GM10847 (cell line): ENCODE data around the gene FKRP.

Experiments
- POLR2A ChIP-seq: IDR thresholded peaks from 2 replicates; pipeline ENCODE4 v1.6.1; 2011; ENCODE audit not compliant: insufficient read length; ENCODE audit errors: extremely low read depth

The FKRP gene

DNA sequence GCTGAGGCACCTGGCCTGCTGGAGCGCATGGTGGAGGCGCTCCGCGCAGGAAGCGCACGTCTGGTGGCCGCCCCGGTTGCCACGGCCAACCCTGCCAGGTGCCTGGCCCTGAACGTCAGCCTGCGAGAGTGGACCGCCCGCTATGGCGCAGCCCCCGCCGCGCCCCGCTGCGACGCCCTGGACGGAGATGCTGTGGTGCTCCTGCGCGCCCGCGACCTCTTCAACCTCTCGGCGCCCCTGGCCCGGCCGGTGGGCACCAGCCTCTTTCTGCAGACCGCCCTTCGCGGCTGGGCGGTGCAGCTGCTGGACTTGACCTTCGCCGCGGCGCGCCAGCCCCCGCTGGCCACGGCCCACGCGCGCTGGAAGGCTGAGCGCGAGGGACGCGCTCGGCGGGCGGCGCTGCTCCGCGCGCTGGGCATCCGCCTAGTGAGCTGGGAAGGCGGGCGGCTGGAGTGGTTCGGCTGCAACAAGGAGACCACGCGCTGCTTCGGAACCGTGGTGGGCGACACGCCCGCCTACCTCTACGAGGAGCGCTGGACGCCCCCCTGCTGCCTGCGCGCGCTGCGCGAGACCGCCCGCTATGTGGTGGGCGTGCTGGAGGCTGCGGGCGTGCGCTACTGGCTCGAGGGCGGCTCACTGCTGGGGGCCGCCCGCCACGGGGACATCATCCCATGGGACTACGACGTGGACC, 10.1 kb downstream of the FKRP start:
- no peak for TF ChIP-seq POLR2A

DNA sequence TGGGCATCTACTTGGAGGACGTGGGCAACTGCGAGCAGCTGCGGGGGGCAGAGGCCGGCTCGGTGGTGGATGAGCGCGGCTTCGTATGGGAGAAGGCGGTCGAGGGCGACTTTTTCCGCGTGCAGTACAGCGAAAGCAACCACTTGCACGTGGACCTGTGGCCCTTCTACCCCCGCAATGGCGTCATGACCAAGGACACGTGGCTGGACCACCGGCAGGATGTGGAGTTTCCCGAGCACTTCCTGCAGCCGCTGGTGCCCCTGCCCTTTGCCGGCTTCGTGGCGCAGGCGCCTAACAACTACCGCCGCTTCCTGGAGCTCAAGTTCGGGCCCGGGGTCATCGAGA, 10.7 kb downstream of the FKRP start:
- TF ChIP-seq POLR2A: no peak

DNA sequence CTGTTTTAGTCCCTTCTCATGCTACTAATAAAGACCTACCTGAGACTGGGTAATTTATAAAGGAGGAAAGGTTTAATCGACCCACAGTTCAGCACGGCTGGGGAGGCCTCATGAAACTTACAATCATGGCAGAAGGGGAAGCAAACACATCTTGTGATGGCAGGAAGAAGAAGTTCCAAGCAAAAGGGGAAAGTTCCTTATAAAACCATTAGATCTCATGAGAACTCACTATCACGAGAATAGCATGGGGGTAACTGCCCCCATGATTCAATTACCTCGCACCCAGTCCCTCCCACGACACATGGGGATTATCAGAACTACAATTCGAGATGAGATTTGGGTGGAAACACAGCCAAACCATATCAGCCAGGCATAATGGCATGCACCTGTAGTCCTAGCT, 13.3 kb downstream of the FKRP start:
- TF ChIP-seq POLR2A: no peak

DNA sequence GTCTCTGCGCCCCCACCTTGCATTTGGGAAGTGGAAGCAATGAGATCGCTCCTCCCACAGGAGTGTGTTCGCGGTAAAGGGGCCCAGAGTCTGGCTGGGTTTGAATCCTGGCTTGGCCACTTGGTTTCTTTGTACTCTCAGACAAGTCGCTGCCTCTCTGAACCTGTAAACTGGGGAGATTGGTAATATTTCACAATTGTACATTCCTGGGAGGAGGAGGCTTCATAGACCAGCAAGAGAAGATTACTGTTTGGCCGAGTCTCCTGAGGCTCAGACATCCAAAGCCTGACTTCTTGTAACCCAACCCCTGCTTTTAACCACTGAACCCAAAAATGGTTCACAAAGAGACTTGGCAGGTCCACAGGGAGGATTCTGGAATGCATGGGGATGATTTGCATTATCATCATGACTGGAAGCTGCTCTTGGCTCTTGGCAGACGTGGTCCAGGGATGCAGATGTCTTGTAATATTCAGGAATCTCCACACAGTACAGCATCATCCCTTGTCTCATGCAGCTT, 14.0 kb downstream of the FKRP start:
- TF ChIP-seq POLR2A: no peak

DNA sequence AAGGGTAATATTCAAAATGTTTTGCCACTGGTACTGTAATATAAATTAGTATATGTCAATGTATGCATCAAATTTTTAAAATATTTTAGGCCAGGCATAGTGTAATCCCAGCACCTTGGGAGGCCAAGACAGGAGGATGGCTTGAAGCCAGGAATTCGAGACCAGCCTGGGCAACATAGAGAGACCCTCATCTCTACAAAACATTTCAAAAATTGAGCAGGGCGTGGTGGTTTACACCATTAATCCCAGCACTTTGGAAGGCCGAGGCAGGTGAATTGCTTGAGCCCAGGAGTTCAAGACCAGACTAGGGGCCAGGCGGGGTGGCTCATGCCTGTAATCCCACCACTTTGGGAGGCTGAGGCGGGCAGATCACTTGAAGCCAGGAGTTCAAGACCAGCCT, 14.5 kb downstream of the FKRP start:
- no peak for TF ChIP-seq POLR2A

DNA sequence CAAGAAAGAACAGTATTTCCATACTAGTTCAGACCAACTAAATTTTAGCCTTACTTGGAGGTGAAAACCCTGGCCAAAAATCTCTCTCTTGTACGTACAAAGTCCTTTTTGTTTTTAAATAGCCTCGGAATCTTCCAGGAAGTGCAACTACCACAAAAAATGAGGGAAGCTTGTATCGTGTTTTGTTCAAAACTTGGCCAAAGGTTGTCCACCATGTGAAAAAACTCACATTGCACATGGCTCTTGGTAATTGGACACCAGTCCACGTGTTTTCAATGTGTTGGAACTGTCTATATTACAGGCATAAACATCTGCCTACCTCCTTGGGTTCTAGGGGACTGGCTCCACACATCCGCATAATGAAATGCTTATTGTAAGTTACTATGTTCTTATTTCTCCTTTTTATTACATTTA, 15.6 kb downstream of the FKRP start:
- TF ChIP-seq POLR2A: no peak

DNA sequence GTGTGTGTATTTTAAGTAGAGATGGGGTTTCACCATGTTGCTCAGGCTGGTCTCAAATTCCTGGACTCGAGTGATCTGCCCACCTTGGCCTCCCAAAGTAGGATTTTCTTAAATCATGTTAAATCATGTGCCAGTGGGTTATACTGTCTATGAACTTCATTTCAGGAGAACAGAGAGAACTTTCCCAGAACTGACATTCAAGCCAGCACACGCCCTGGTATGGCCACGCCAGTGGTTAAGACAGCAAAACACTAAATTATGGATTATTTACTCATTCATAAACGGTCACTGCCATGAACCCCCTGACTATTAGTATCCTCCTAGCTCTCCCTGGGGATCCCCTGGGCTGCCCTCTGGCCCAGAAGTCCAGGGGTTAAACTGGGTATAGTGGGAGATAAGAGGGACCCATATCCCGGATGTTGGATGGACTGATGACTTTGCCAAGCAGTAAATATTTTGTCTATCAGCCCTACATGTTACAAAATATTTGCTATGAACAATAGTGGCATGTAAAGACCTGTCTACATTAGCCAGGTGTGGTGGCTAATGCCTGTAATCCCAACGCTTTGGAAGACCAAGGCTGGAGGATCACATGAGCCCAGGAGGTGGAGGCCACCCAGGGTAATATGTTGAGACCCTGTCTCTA, 16.5 kb downstream of the FKRP start:
- TF ChIP-seq POLR2A: no peak

DNA sequence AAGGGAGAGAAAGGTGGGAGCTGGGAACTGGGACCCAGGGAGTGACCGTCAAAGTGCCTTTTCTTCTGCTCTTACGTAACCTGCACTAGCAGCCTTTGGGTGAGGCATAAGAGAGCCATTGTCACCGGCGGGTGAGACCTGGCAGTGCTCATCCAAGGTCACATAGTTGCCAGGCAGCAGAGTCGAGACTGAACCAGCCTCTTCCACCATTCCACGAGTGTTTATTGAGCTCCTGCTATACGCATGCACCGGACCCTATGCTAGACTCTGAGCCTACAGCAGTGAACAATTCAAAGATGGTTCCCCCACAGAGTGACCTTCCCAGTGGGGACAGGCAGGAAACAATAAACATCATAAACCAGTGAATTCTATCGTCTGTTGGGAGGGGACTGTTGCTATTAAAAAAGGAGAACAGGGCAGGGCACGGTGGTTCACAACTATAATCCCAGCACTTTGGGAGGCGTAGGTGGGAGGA, 19.0 kb downstream of the FKRP start:
- no peak for TF ChIP-seq POLR2A

DNA sequence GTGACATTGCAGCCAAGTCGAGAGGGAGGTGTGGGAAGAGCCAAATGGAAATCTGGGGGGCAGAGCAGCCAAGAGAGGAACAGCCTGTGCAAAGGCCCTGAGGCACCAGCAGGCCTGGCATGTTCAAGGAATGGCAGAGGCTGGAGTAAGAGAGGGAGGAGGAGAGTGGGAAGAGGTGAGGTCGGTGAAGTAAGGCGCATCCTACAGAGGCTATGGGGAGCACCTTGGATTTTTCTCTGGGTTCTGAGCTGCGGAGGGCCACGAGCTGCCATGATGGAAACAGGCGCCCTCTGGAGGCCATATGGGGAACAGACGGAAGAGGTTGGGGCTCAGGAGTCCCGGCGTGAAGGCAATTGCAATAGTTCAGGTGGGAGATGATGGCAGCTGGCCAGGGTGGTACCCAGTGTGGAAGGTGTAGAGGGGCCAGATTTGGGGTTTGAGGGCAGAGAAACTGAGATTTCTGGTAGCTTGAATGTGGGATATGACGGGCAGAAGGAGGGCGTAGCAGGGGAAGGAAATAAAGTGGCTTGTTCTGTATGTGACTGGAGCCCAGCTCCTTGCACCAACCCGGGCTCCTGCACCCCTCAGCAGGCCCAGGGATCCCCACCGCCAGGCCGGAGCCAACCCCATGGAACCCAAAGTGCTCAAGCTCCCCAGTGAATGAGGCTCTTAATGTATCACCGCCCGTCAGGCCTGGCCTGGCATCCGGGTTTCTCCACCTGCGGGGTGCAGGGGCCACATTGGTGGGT, 20.9 kb downstream of the FKRP start:
- TF ChIP-seq POLR2A: no peak

DNA sequence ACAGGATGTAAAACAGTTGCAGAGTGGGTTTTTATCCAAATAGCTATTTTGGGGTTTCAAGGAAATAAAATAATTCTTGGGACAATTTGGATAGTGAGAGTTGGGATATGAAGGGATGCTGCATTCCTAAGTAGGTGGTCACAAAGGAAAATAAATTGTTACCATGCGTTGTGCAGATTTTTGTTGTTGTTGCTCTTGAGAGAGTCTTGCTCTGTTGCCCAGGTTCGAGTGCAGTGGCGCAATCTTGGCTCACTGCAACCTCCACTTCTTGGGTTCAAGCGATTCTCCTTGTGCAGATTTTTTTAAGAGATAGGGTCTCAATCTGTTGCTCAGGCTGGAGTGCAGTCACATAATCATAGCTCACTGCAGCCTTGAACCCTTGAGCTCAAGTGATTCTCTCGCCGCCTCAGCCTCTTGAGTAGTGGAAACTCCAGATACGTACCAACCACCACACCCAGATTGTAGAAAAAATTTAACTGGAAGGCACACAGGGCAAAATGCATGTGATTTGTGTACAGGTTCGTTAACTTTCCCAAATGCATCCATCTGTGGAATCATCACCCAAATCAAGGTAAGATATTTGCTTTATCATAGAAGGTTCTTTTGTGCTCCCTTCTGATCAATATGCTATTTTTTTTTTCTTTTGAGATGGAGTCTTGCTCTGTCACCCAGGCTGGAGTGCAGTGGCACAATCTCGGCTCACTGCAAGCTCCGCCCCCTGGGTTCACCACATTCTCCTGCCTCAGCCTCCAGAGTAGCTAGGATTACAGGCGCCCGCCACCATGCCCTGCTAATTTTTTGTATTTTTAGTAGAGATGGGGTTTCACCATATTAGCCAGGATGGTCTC, 26.5 kb downstream of the FKRP start:
- no peak for TF ChIP-seq POLR2A

DNA sequence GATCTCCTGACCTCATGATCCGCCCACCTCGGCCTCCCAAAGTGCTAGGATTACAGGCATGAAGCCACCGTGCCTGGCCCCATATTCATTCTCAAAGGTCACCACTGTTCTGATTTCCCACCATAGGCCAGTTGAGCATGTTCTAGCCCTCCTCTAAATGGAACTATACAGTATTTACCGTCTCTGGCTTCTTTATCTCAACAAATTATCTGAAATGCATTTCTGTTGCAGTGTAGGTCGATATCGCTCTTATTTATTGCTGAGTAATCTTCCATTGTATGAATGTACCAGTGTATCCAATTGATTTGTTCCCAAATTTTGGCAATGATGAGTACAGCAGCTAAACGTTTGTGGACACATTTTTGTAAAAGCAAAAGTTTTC, 27.2 kb downstream of the FKRP start:
- TF ChIP-seq POLR2A: no peak

DNA sequence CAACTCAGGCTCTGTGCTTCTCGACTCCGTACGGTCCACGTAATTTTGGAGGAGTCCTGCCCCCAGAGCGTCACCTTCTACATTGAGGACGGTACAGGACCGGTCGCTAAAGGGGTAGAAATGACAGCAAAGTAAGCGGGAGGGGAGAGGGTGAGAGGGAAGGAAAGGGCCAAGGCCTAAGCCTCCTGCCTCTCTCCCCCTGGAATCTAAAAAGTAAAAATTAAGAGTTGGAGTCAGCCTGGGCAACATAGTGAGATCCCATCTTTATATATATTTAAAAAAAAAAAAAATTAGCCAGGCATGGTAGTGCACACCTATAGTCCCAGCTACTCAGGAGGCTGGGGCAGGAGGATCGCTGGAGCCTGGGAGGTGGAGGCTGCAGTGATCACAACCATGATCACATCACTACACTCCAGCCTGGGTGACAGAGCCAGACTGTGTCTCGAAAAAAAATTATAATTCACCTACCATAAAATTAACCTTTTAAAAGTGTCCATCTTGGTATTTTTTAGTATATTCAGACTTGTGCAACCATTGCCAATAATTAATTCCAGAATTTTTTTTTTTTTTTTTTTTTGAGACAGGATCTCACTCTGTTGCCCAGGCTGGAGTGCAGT, 29.9 kb downstream of the FKRP start:
- no peak for TF ChIP-seq POLR2A

DNA sequence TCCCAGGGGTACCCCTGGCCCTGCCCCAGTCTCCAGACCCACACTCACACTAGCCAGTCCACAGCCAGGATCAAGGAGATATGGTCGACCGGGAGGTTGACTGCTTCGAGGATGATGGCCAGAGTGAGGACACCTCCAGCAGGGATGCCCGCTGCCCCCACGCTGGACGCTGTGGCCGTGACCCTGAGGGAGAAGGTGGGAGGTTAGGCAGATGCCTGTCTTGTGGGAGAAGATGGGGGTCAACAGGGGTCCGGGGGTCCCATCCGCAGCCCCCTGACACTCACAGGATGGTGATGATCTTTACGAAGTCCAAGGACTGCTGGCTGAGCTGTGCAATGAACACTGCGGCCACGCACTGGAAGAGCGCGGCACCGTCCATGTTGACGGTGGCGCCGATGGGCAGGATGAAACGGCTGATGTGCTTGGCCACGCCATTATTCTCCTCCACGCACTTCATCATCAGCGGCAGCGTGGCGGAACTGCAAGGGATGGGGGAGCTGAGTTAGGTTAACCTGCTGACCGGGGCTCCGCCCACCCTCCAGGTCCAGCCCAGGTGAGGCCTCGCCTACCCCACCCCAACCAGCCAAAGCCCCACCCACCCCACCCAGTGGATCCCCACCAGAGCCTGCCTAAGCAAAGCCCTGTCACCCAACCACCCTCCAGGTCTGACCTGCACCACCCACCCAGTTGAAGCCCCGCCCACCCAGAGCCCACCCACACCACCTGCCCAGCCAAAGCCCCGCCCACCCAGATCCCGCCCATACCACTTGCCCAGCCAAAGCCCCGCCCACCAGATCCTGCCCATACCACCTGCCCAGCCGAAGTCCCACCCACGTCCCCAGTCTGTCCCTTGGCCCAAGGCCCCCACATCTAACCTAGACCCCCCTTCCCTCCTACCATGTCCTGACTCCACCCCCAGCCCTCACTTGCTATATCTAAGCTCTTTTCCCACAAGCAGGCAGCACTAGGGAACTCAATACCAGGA, 31.4 kb downstream of the FKRP start:
- no peak for TF ChIP-seq POLR2A

DNA sequence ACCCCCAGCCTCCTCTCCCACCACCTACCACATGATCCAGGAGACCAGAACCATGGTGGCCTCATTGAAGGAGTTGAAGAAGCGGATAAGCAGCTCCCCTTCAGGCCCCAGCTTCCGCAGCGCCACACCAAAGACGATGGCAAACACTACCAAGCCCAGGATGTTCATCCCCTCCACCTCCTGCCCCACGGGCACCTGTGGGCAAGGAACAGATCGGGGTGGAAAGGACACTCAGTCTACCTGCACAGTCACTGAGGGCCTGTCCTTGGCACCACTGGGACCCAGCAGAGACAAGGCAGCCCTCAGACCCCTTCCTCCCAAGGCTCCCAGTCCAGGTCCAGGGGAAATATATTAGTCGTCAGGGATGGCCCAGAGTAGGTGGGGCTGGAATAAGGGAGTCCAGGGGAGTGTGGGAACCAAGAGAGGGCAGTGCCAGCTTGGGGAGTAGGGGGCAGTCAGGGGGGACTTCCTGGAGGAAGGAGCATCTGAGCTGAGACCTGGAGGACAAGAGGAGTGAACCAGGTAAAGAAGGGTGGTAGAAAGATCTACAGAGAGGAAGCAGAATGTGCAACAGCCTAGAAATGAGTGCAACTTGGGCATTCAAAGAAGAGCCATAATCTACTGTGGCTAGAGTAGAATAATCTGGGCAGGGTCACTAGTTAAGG, 36.6 kb downstream of the FKRP start:
- no peak for TF ChIP-seq POLR2A

DNA sequence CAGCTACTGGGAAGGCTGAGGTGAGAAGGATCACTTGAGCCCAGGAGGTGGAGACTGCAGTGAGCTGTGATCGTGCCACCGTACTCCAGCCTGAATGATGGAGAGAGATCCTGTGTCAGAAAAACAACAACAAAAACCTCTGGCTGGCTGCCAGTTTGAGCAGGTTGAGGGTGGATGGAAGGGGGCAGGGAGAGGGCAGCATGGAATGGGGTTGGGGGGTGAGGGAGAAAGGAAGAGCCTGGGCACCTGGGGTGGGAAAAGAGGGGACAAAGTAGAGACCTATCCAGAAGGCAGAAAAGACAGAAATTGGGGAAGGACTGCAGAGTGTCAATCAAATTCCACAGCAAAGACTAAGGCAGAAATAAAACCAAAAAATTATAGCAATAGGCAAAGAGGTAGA, 37.8 kb downstream of the FKRP start:
- no peak for TF ChIP-seq POLR2A
